HCT116 (cell line): ENCODE measurements around the gene TNIP1. TPM values are rescaled to one million over a fixed set of nuclear protein-coding genes. Genes with fewer than 3 reads are reported as not detected.

Source experiments
- ATAC-seq: fragments of 200-7000 bp; cut with Tn5 transposase; 2 replicates; pipeline ENCODE4 v1.9.1; 2020; ENCODE audit warnings: mild to moderate bottlenecking, moderate library complexity
- BruUV-seq: library from RNA; stranded (reverse); fragments of 400-500 nt; replicated peaks from 2 replicates; lab custom pipeline; 2021; lab: Mats Ljungman, UMichigan
- CTCF ChIA-PET: fragments of 300-600 bp; sonication (Branson Sonifier 250); formaldehyde crosslinking; loops from one replicate; lab custom pipeline; 2021; ENCODE audit warnings: antibody characterized with exemption; lab: Charles Lee
- POLR2A ChIA-PET: fragments of 300-600, 350-600 bp; sonication (Branson Sonifier 250); formaldehyde crosslinking; loops from one replicate; lab custom pipeline; 2021; ENCODE audit warnings: antibody characterized with exemption; lab: Charles Lee
- RAD21 ChIA-PET, 2 experiments: fragments of 300-600 bp; sonication (Branson Sonifier 250); formaldehyde crosslinking; loops; one replicate each; lab custom pipeline; 2023; ENCODE audit warnings: low total read pairs in 2 of 2; ENCODE audit not compliant: uncharacterized antibody in 2 of 2, unreplicated experiment in 2 of 2, low non-redundant PET in 1 of 2; lab: Charles Lee
- DNase-seq: peaks from one replicate; pipeline ENCODE4 v3.0.0-alpha.2; 2010; ENCODE audit warnings: low read depth, low spot score
- H2AFZ ChIP-seq: fragments of 200-600 bp; shearing (Covaris generic), sonication (generic); 2 replicates; pipeline ENCODE4 v1.6.1; 2017; ENCODE audit warnings: low read depth, mixed run types, mixed read lengths, antibody characterized with exemption, low read length; ENCODE audit not compliant: poor library complexity, severe bottlenecking
- H3K27ac ChIP-seq: 2 replicates; pipeline ENCODE4 v1.5.1; 2012; ENCODE audit warnings: low read depth, low read length
- H3K27me3 ChIP-seq: fragments of 200-600 bp; sonication (generic); 2 replicates; pipeline ENCODE4 v1.6.1; 2016; ENCODE audit warnings: mixed run types, low read length, mixed read lengths; ENCODE audit not compliant: insufficient read depth
- H3K36me3 ChIP-seq, 2 experiments: fragments of 200-500 bp in 1 of 2; fragments of 200-600 bp in 1 of 2; sonication (Bioruptor generic) in 1 of 2; sonication (generic) in 1 of 2; 2 replicates each; pipeline versions ENCODE4 v1.5.1 to v1.6.1; 2014 to 2016; ENCODE audit warnings: low read length in 2 of 2, inconsistent platforms in 1 of 2, mixed read lengths in 1 of 2, mixed run types in 1 of 2; ENCODE audit not compliant: insufficient read depth in 2 of 2, control insufficient read depth in 1 of 2
- H3K4me1 ChIP-seq, 2 experiments: fragments of 200-600 bp in 1 of 2; sonication (generic) in 1 of 2; 2 replicates each; pipeline versions ENCODE4 v1.5.1 to v1.6.1; 2012 to 2017; ENCODE audit warnings: low read length in 2 of 2, inconsistent platforms in 1 of 2, mild to moderate bottlenecking in 1 of 2, mixed read lengths in 1 of 2, mixed run types in 1 of 2, moderate library complexity in 1 of 2; ENCODE audit not compliant: insufficient read depth in 2 of 2, control insufficient read depth in 1 of 2
- H3K4me2 ChIP-seq: fragments of 200-600 bp; sonication (generic); 2 replicates; pipeline ENCODE4 v1.6.1; 2017; ENCODE audit warnings: mixed run types, low read length, mixed read lengths
- H3K4me3 ChIP-seq, 2 experiments: fragments of 200-600 bp in 1 of 2; sonication (generic) in 1 of 2; replicated peaks in 1 of 2; 2 replicates each; pipeline ENCODE4 v1.5.1; 2011 to 2016; ENCODE audit warnings: low read length in 2 of 2, control low read depth in 1 of 2, low read depth in 1 of 2, mild to moderate bottlenecking in 1 of 2, mixed read lengths in 1 of 2, mixed run types in 1 of 2
- H3K79me2 ChIP-seq: fragments of 200-600 bp; sonication (generic); 2 replicates; pipeline ENCODE4 v1.6.1; 2017; ENCODE audit warnings: mild to moderate bottlenecking, mixed run types, low read length, moderate library complexity, mixed read lengths; ENCODE audit not compliant: insufficient read depth
- H3K9ac ChIP-seq: fragments of 200-600 bp; sonication (generic); 2 replicates; pipeline ENCODE4 v1.6.1; 2016; ENCODE audit warnings: low read length, mixed read lengths
- H3K9me2 ChIP-seq: fragments of 200-600 bp; sonication (generic), shearing (Covaris generic); 2 replicates; pipeline ENCODE4 v1.6.1; 2017; ENCODE audit warnings: mixed run types, mild to moderate bottlenecking, moderate library complexity; ENCODE audit not compliant: insufficient read depth
- H3K9me3 ChIP-seq, 2 experiments: fragments of 200-500 bp in 1 of 2; fragments of 200-600 bp in 1 of 2; sonication (Bioruptor generic) in 1 of 2; sonication (generic) in 1 of 2; 2 replicates each; pipeline ENCODE4 v1.6.1; 2014 to 2017; ENCODE audit warnings: low read length in 2 of 2, mixed read lengths in 2 of 2, inconsistent platforms in 1 of 2, low read depth in 1 of 2, mild to moderate bottlenecking in 1 of 2, mixed run types in 1 of 2, moderate library complexity in 1 of 2; ENCODE audit not compliant: control insufficient read depth in 1 of 2, insufficient read depth in 1 of 2
- H4K20me1 ChIP-seq: fragments of 200-600 bp; sonication (generic), shearing (Covaris generic); 2 replicates; pipeline ENCODE4 v1.6.1; 2017; ENCODE audit warnings: mixed run types, mild to moderate bottlenecking, moderate library complexity; ENCODE audit not compliant: insufficient read depth
- ATF3 ChIP-seq: IDR thresholded peaks from 2 replicates; pipeline ENCODE4 v1.6.1; 2012
- CEBPB ChIP-seq: IDR thresholded peaks from 2 replicates; pipeline ENCODE4 v1.6.1; 2012; ENCODE audit warnings: low read depth
- EGR1 ChIP-seq: IDR thresholded peaks from 2 replicates; pipeline ENCODE4 v1.6.1; 2012; ENCODE audit warnings: low read depth
- ELF1 ChIP-seq: IDR thresholded peaks from 2 replicates; pipeline ENCODE4 v1.6.1; 2012; ENCODE audit warnings: low read depth, borderline replicate concordance
- EZH2phosphoT487 ChIP-seq: fragments of 200-600 bp; IDR thresholded peaks from 2 replicates; pipeline ENCODE4 v1.6.1; 2018; ENCODE audit warnings: antibody characterized with exemption, borderline replicate concordance
- FOSL1 ChIP-seq: IDR thresholded peaks from 2 replicates; pipeline ENCODE4 v1.6.1; 2012; ENCODE audit warnings: low read depth
- JUND ChIP-seq: IDR thresholded peaks from 2 replicates; pipeline ENCODE4 v1.6.1; 2012
- MAX ChIP-seq: IDR thresholded peaks from 2 replicates; pipeline ENCODE4 v1.6.1; 2012
- POLR2A ChIP-seq: IDR thresholded peaks from 2 replicates; pipeline ENCODE4 v1.7.0; 2011; ENCODE audit warnings: borderline replicate concordance; ENCODE audit not compliant: insufficient read depth, insufficient read length; ENCODE audit errors: extremely low read depth
- POLR2AphosphoS5 ChIP-seq: IDR thresholded peaks from 2 replicates; pipeline ENCODE4 v1.6.1; 2011; ENCODE audit warnings: mild to moderate bottlenecking, low read depth, low read length, moderate library complexity
- REST ChIP-seq: IDR thresholded peaks from 2 replicates; pipeline ENCODE4 v1.6.1; 2012; ENCODE audit warnings: low read depth
- SP1 ChIP-seq: IDR thresholded peaks from 2 replicates; pipeline ENCODE4 v1.6.1; 2012; ENCODE audit warnings: low read depth
- SRF ChIP-seq: IDR thresholded peaks from 2 replicates; pipeline ENCODE4 v1.6.1; 2012; ENCODE audit warnings: low read depth
- ZBTB33 ChIP-seq: IDR thresholded peaks from 2 replicates; pipeline ENCODE4 v1.6.1; 2011; ENCODE audit warnings: mild to moderate bottlenecking, low read length, moderate library complexity; ENCODE audit not compliant: insufficient replicate concordance; ENCODE audit errors: extremely low read depth
- ZFX ChIP-seq: fragments of 450-650 bp; IDR thresholded peaks from 2 replicates; pipeline ENCODE4 v1.6.1; 2017
- intact Hi-C: fragments of 100-400 bp; cut with micrococcal nuclease; formaldehyde crosslinking; loops from 2 replicates; pipeline ENCODE4 v1.10.0; 2022
- total RNA-seq: library from RNA; stranded (reverse); gene quantifications from one replicate; pipeline ENCODE4 v1.2.1, GENCODE V29; 2021; ENCODE audit not compliant: unreplicated experiment

TNIP1 gene
- total RNA-seq, 1 experiment from 2014 or later: 46.0 TPM

GRCh38 chr5:151020304-151021110 lies 60.3 kb downstream of the TNIP1 start, which contains the start of gene GPX3 (continued):
- TF ChIP-seq REST (no peak), CEBPB (no peak)

- Histone ChIP-seq H3K4me3 (no peak overlapping the region), H3K27me3 (no peaks in the 10 kb centered on the region), H3K4me2 (no peak overlapping the region), H2AFZ (no peak overlapping the region), H3K9ac (no peak overlapping the region), H3K36me3 (no peaks in the 10 kb centered on the region), H3K79me2 (no peaks in the 10 kb centered on the region), H3K27ac (no peak overlapping the region), H3K4me1 (no peaks in the 10 kb centered on the region), H3K9me3 (no peaks in the 10 kb centered on the region), H4K20me1 (no peaks in the 10 kb centered on the region), H3K9me2 (no peaks in the 10 kb centered on the region)
- BruUV-seq: no TSS peak
- TF ChIP-seq POLR2A: no peak
- no peak for TF ChIP-seq ELF1
- TF ChIP-seq EGR1: no peak
- no peak for TF ChIP-seq ZFX
- TF ChIP-seq REST: no peak
- TF ChIP-seq ATF3: no peak
- TF ChIP-seq FOSL1: no peak
- no peak for TF ChIP-seq EZH2phosphoT487
- TF ChIP-seq JUND: no peak
- no peak for TF ChIP-seq POLR2AphosphoS5
- TF ChIP-seq ZBTB33: no peak
- TF ChIP-seq CEBPB: no peak
- no peak for TF ChIP-seq SP1
- TF ChIP-seq MAX: no peak
- no peak for TF ChIP-seq SRF
- no peak for ATAC-seq
- DNase-seq: no peak
- ChIA-PET POLR2A (no interaction called here), CTCF (no interaction called here), RAD21 (no interaction called here)
- intact Hi-C loops: no loop called here
These were observed 61.5 kb downstream of the TNIP1 start for GRCh38 chr5:151019331-151019730.
